Measurements from ENCODE around the gene GRM7. TPM values are rescaled to one million over a fixed set of nuclear protein-coding genes. Genes with fewer than 3 reads are reported as not detected.

GRM7 gene
- total RNA-seq, 1 experiment from 2014 or later = 0.28 TPM

DNA sequence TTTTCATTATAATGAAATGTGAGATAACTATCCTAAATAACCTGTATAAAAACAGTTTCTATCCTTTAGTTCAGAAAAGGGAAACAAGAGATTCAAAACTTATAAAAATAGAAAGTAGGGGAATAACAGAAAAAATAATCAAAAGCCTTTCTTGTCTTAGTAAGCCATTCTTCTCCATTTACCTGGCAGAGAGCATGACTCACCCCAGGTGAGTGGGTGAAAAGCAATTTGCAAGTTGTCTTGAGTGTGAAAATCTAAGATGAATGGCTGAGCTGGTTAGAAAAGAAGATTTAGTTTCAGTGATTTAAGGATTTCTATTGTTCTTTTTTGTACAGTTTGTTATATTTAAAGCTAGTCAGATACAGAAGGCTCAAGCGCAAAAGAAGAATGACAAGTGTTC lies 702.0 kb downstream of the GRM7 start:
- Histone ChIP-seq H3K23ac (ENCODE audit: insufficient read length, low read depth, low read length) (no peak overlapping the region), H2AK5ac (ENCODE audit: insufficient read length, low read length) (no peak overlapping the region), H3K27ac (ENCODE audit: insufficient read length, low read depth, low read length) (no peak overlapping the region), H3K4me2 (ENCODE audit: insufficient read depth, insufficient read length, low read length) (no peak overlapping the region), H3K14ac (ENCODE audit: insufficient read depth, low read length) (no peak overlapping the region), H3T11ph (ENCODE audit: low read length) (no peak overlapping the region), H2BK15ac (ENCODE audit: low read depth, low read length) (no peak overlapping the region), H2BK5ac (ENCODE audit: insufficient read length, low read length) (no peak overlapping the region), H3K9me3 (ENCODE audit: control insufficient read depth, low read depth, low read length) (no peaks in the 10 kb centered on the region), H4K20me1 (ENCODE audit: control insufficient read depth, insufficient read depth, insufficient read length) (no peaks in the 10 kb centered on the region), H4K5ac (ENCODE audit: insufficient read length, low read depth, low read length) (no peak overlapping the region), H4K91ac (ENCODE audit: insufficient read length, low read depth, low read length) (no peak overlapping the region), H3K79me1 (ENCODE audit: insufficient read depth, low read depth, low read length, poor library complexity, severe bottlenecking) (no peaks in the 10 kb centered on the region), H2BK20ac (ENCODE audit: low read depth, low read length, poor library complexity, severe bottlenecking) (no peak overlapping the region), H3K4me1 (ENCODE audit: insufficient read depth, low read length) (no peaks in the 10 kb centered on the region), H3K4ac (ENCODE audit: low read depth, low read length) (no peak overlapping the region), H2BK12ac (ENCODE audit: insufficient read length, low read depth, low read length) (no peak overlapping the region), H4K8ac (replicated peaks; ENCODE audit: insufficient read length, low read depth, low read length) (no peak overlapping the region), H3K9ac (ENCODE audit: extremely low read depth, insufficient read length, low read length) (no peak overlapping the region), H2BK120ac (ENCODE audit: low read depth, low read length, poor library complexity, severe bottlenecking) (no peak overlapping the region), H3K23me2 (ENCODE audit: insufficient read length, low read depth, low read length, poor library complexity, severe bottlenecking) (no peaks in the 10 kb centered on the region), H2AFZ (ENCODE audit: low read length) (no peak overlapping the region), H3K27me3 (ENCODE audit: insufficient read depth, low read length) (no peaks in the 10 kb centered on the region), H3K79me2 (ENCODE audit: insufficient read depth, low read length) (no peaks in the 10 kb centered on the region), H3K18ac (ENCODE audit: insufficient read length, low read depth, low read length) (no peak overlapping the region), H3K56ac (ENCODE audit: insufficient read length, low read depth, low read length) (no peak overlapping the region)
- DNase-seq = no peak
- no peaks in the 10 kb centered on the region; a peak in 1 of 7 replicates for H3K36me3 Mint-ChIP-seq (ENCODE audit: insufficient read depth in 1 of 3, low read depth in 3 of 3)
- no peaks in the 10 kb centered on the region for H3K27me3 Mint-ChIP-seq (ENCODE audit: low read depth)
- H3K4me1 Mint-ChIP-seq = peaks cover 10 to 18% of the 10 kb centered on the region in 2 experiments
- no peak overlapping the region for H3K27ac Mint-ChIP-seq
- WGBS (ENCODE audit: extremely low coverage, insufficient read length, low lambda C conversion rate) = no CpG with 5 or more reads among the region's 1 CpG
- TF ChIP-seq, protein P1, sequence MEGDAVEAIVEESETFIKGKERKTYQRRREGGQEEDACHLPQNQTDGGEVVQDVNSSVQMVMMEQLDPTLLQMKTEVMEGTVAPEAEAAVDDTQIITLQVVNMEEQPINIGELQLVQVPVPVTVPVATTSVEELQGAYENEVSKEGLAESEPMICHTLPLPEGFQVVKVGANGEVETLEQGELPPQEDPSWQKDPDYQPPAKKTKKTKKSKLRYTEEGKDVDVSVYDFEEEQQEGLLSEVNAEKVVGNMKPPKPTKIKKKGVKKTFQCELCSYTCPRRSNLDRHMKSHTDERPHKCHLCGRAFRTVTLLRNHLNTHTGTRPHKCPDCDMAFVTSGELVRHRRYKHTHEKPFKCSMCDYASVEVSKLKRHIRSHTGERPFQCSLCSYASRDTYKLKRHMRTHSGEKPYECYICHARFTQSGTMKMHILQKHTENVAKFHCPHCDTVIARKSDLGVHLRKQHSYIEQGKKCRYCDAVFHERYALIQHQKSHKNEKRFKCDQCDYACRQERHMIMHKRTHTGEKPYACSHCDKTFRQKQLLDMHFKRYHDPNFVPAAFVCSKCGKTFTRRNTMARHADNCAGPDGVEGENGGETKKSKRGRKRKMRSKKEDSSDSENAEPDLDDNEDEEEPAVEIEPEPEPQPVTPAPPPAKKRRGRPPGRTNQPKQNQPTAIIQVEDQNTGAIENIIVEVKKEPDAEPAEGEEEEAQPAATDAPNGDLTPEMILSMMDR (conservative IDR thresholded peaks at IDR 0.05) = no peak
- no peak overlapping the region for H3K4me3 Mint-ChIP-seq
- no peaks in the 10 kb centered on the region for H3K9me3 Mint-ChIP-seq
